ENCODE measurements around the gene ZFAND5.

GRCh38 chr9:72306761-72307160, 58.2 kb downstream of the ZFAND5 start:
- TF ChIP-seq YY1 (IDR thresholded peaks at IDR 0.05; ENCODE audit: low read depth) (no peak), CTCF (IDR thresholded peaks at IDR 0.05) (no peak), ELF1 (IDR thresholded peaks at IDR 0.05) (no peak), REST (IDR thresholded peaks at IDR 0.05; ENCODE audit: low read depth, low read length) (no peak), SIN3A (IDR thresholded peaks at IDR 0.05; ENCODE audit: borderline replicate concordance, low read depth, low read length) (no peak), JUND (IDR thresholded peaks at IDR 0.05) (no peak), EZH2phosphoT487 (IDR thresholded peaks at IDR 0.05; ENCODE audit: borderline replicate concordance, low read depth) (no peak), USF1 (IDR thresholded peaks at IDR 0.05; ENCODE audit: borderline replicate concordance, low read depth) (no peak), FOXM1 (IDR thresholded peaks at IDR 0.05; ENCODE audit: low read depth) (no peak), MXI1 (IDR thresholded peaks at IDR 0.05; ENCODE audit: low read depth, low read length) (no peak), IRF3 (IDR thresholded peaks at IDR 0.05; ENCODE audit: low read depth, low read length) (no peak), MAX (IDR thresholded peaks at IDR 0.05; ENCODE audit: low read depth) (no peak), GABPA (IDR thresholded peaks at IDR 0.05; ENCODE audit: low read depth) (no peak)
